Activated CD8-positive, alpha-beta memory T cell treated with anti-CD3 and anti-CD28 coated beads, Interleukin-2, amount 50 U/mL, for 1 hour (primary cell): Measurements from ENCODE around the gene PDE2A.

Experiments
- DNase-seq: peaks from one replicate; pipeline ENCODE4 v3.0.0-alpha.2; 2020; ENCODE audit errors: extremely low read depth

The PDE2A gene

DNA sequence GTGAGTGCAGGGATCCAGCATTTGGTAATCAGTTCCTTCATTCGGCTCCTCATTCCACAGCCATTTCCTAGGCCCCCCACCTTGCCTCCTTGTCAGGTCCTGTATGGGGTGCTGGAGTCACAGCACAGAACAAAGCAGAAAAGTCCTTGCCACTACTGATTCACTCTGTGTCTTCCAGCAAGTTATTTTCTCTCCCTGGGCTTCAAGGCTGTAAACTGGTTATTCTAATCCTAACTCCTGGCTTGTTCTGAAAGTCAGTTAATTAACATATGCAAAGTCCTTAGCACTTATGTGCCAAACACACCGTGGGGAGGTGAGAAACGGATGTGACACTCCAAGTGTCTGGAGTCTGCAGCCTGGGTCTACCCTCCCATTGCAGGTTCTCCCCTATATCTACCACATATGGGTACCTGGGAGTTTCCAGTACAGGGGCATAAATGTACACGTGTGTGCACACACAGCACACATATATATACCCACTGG, 30.6 kb upstream of the PDE2A start:
- DNase-seq, result no peak

DNA sequence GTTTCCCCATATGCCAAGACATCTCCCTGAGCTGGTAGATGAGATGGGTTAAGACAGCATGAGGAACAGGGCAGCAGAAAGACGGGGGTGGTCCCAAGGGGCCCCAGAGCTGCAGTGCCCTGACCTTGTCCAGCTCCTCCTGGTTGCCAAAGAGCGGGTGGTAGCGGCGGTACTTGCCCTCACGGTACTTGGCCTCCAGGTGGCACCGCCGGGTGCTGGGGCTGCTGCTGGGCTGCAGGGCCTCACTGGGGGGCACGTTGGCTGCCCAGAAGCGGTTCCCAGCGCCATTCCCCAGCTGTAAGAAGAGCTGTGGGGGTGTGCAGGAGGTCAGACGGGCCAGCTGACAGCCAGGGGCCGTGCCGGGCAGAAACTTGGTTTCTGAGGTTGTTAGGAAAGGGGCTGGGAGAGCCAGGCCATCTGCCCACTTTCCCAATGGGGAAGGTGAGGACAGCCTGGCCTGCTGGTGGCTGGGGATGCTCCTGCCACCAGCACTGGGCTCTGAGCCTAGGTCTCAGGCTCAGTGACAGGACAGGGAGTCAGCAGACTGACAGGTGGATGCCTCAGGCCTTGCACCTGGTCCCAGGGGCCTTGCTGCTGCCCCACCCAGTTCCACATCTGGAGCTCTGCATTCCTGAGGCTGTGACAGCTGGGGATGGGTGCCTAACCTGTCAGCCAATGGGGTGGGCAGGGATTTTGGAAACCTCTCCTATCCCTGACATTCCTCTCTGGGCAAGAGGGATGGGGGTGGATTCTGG, 30.0 kb upstream of the PDE2A start:
- no peak for DNase-seq

- no peak for DNase-seq
Measured at GRCh38 chr11:72703267-72704008, 29.2 kb upstream of the PDE2A start.

GRCh38 chr11:72702577-72703241, 28.5 kb upstream of the PDE2A start:
- no peak for DNase-seq

DNA sequence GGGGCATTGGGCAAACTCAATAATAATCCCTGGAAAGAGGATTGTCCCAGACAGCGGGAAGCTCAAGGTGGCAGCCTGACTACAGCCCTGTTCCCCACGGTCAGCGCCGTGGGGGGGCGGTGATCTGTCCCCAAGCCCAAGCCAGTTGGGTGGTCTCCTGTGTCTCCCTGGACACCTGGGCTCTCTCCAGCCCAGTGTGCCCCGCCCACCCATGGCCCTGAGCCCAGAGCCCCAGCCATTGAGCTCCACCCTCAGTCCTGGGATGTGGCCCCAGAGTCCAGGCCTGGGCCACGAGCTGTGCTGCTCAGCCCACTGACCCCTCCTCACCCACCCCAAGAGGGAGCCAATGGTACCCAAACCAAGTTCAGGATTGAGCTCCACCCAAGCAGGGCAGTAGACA, 27.9 kb upstream of the PDE2A start:
- DNase-seq, result no peak

GRCh38 chr11:72701466-72701865, 27.2 kb upstream of the PDE2A start:
- DNase-seq, result no peak

DNA sequence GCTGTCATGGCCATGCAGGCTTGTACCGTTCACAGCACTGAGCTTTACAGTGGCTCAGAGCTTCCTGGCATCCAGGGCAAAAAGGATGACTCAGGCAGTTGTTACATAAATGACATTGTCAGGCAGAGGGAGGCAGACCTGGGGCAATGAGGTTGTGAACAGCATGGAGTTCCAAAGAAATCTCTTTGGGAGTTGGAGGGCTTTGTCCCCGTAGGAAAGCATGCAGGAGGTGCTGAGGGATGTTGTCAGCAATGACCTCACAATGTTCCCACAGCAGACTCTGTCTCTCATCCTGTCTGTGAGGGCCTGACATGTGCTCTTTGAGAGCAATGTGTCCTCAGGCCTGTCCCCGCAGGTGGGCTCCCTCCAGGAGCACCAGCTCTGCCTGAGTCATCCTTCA, 25.9 kb upstream of the PDE2A start:
- DNase-seq, result no peak

DNA sequence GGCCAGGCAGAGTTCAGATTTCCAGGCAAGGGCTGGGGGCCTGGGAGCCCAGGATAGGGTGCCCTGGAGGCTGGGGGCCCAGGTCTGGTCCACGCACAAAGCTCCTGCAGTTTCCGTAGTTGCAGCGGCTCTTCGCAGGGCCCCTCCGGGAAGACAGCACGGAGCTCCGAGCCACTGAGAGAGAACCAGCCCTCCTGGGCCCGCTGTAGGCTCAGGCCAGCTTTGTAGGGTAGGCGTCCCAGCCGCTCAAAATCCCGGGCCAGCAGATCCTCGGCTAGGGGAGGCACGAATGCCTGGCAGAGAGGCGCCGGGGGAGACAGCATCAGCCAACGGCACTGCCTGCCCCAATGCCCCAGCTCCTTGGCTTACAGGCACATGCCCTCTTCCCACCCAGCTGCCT, 23.6 kb upstream of the PDE2A start:
- DNase-seq, result no peak

GRCh38 chr11:72696866-72697700, 22.9 kb upstream of the PDE2A start:
- DNase-seq, result no peak

DNA sequence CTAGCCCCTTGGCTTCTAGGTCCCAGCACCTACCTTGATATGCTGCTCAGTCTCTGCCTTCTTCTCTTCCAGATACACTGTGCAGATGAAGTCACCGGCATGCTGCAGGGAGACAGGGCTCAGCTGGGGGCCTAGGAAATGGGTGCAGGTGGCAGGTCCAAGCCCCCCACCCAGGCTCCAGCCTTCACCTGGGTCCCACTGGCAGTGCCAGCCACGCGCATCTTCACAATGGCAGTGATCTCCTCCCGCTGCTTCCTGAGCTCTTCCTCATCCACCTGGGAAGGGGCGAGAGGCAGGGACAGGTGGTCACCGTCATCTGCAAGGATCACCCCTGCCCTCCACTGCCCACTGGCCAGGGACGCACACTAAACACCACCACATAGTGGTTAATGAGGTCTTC, 21.1 kb upstream of the PDE2A start:
- no peak for DNase-seq

DNA sequence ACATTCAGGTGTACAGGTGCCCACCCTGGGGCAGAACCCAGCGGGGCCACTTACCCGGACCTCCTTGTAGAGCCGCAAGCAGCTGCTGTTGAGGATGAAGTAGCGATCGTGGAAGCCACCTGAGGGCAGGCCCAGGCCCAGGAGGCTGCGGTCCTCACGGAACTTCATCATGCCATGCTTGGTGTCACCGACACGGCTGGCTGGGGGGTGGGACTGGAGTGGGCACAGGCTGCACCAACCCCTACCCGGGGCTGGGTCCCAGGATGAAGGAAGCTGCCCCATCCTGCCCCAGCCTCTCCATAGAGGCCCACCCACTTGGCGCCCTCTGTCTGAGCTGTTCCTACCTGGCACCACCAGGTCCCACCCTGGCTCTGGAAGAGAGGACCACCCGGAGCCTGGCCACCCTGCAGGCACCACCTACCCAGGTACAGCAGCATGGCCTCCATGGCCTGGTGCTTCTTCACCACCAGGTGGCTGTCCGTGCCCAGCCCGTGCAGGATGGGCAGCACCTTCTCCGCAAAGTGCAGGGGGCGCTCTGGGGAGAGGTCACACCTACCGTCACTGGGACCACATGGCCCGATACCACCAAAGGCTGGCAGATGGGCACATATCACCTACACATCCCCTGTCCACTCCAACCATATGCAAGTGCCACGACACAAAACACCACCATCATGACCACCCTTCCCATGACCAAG, 19.2 kb upstream of the PDE2A start:
- DNase-seq, result no peak

DNA sequence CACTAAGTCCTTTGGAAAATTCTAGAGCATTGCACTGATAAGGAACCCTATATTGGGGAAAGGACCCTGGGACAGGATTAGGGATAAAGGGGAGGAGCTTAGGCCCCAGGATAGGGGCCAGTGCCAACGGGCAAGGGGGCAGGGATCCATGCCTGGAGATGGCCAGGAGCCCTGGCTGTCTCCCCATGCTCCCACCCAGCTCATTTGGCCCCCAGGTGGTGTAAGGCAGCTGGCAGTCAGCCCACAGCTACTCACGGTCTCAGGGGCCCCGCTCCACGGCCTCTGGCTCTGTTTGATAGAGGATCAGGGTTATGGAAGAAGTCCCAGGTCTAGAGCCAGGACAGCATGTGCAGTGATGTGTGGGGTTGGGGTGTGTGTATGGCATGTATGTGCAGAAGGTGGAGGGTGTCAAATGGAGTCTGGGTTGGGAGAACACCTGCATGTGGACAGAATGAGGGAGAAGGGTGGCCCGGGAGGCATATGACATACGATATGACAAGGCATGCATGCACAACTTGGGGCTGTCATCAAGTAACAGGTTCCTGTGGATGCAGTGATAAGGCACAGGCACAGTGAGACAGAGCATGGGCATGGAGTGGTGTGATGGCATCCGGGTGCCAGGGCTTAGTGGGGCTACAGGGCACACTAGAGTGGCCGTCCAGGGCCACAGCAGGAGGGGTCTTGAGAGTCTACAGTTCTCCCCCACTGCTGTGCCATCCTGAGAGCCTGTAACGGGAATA, 18.4 kb upstream of the PDE2A start:
- DNase-seq, result no peak

DNA sequence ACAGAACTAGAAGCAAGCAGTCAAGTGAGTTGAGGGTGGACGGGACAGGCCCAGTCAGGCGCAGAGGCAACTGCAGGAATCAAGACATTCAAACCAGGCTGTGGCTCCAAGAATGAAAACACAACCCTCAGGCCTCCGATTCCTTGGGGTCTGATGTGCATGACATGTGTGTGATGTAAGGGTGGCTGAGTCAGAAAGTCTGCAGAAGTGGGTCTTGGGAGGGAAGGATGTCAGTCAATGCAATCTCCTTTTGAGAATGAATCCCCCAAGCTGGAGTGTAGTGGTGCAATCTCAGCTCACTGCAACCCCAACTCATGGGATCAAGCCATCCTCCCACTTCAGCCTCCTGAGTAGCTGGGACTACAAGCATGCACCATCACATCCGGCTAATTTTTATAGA, 15.9 kb upstream of the PDE2A start:
- no peak for DNase-seq

DNA sequence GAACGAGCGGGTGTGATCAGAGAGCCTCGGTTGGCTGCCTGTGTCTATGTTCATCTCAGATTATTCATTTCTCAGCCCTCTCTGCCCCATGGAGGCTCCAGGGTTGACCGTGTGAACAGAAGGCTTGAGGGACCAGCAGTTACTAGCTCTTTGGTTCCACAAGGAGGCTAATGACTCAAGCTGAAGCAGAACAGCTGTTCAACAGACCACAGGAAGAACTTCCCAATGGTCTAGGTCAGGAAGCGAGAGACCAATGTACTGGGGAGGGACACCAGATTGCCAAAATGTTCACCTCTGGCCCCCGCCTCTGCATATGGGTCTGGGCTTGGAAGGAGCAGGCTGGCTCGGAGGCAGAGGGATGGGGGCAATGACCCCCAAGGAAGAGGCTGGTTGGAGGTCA, 14.7 kb upstream of the PDE2A start:
- DNase-seq, result no peak

DNA sequence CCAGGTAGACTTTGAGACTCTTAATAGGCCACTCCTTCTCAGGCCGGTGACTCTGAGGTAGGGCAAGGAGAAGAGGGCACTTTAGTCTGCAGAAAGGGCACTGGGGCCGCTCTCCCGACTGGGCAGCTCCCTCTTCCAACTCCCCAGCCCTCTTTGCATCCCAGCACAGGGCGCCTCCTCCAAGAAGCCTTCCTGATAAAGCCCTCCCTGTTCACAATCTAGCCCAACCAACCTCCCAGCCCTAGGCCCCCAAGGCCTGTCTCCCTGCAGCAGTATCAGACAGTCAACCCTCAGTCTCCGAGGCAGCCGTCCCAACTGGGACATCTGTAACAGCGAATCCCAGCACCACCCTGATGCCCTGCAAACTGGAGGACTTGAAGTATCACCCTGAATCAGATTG, 14.3 kb upstream of the PDE2A start:
- no peak for DNase-seq

GRCh38 chr11:72687326-72687725, 13.1 kb upstream of the PDE2A start:
- DNase-seq, result no peak

DNA sequence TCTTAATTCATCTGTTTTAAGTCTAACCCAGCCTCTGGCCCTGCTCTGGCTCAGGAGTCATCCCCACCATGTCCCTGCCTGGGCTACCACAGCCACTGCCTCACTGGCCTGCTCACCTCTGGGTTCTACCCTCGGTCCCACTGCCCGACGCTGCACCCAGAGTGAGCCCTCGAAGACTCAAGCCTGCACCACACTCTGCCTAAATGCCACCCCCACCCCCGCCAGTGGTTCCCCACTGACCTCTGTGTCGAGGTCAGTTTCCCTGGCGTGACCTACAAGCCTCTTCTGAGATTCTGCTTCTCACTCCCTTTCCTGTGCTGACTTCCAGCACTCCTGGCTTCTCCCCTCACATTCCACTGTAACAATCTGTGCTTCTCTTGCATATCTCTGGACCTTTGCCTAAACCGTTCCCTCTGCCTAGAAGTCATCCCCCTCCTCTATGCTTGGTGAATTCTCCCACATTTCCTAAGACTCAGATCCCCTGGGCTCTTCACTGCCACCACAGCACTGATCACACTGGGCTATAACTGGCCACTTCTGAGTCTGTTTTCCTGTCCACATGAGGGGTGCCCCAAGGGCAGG, 12.5 kb upstream of the PDE2A start:
- DNase-seq, result no peak

- no peak for DNase-seq
Measured at GRCh38 chr11:72685560-72686480, 11.6 kb upstream of the PDE2A start.
